HFFc6 (cell line): ENCODE data around the gene FAM118B. TPM values are rescaled to one million over a fixed set of nuclear protein-coding genes. Genes with fewer than 3 reads are reported as not detected.

Experiments
- DNase-seq: peaks from one replicate; pipeline ENCODE4 v3.0.0-alpha.2; 2018
- H3K27ac Mint-ChIP-seq: 2 replicates; pipeline ENCODE4 v1.8.0; 2020; ENCODE audit warnings: mild to moderate bottlenecking, mixed read lengths
- H3K27me3 Mint-ChIP-seq: 2 replicates; pipeline ENCODE4 v1.8.0; 2021; ENCODE audit warnings: mild to moderate bottlenecking, moderate library complexity, mixed read lengths; ENCODE audit not compliant: insufficient read depth
- H3K36me3 Mint-ChIP-seq: 2 replicates; pipeline ENCODE4 v1.8.0; 2021; ENCODE audit warnings: low read depth, mixed read lengths
- H3K4me1 Mint-ChIP-seq: 2 replicates; pipeline ENCODE4 v1.8.0; 2020; ENCODE audit warnings: low read depth, mixed read lengths
- H3K4me3 Mint-ChIP-seq: 2 replicates; pipeline ENCODE4 v1.8.0; 2020; ENCODE audit warnings: mild to moderate bottlenecking, moderate library complexity, mixed read lengths
- H3K9me3 Mint-ChIP-seq: 2 replicates; pipeline ENCODE4 v1.8.0; 2020; ENCODE audit warnings: mild to moderate bottlenecking, mixed read lengths
- total RNA-seq, 6 experiments: library from RNA; stranded (reverse); fragmentation: NEBNext Ultra II Directional; extraction: Animal tissue kit (Norgen Biotek cat#: 25700); gene quantifications; 2 replicates in 1 of 6; 3 replicates in 5 of 6; pipeline ENCODE4 v1.2.3, GENCODE V29; 2021
- TF ChIP-seq, protein P1 (sequence below): fragments of 200-600 bp; sonication (generic); IDR thresholded peaks from 2 replicates; pipeline ENCODE4 v1.5.0; 2021; ENCODE audit warnings: antibody characterized with exemption, mild to moderate bottlenecking

The FAM118B gene
- total RNA-seq, 6 experiments from 2014 or later, result 16.4 to 19.6 (median 17.8) TPM

DNA sequence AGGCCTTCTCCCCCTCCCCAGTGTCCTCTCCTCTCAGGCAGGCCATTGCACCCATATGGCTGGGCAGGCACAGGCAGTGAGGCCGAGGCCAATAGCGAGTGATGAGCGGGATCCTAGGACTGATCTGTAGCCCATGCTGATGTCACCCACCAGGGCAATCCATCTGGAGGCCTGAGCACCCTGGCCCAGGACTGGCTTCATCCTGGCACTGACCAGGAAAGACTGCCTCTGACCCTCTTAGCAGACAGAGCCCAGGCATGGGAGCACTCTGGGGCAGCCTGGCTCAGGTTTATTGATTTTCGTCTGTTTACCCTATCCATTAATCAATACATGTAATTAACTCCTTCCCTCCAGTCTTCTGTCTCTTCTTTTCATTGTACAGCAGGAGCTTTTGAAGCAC lies 66.2 kb downstream of the FAM118B start:
- H3K27ac Mint-ChIP-seq, result no peak overlapping the region
- no peak overlapping the region for H3K4me3 Mint-ChIP-seq

GRCh38 chr11:126279191-126279590 lies 67.6 kb downstream of the FAM118B start:
- H3K4me3 Mint-ChIP-seq, result no peak overlapping the region
- H3K27ac Mint-ChIP-seq, result no peak overlapping the region
- H3K27me3 Mint-ChIP-seq, result no peaks in the 10 kb centered on the region; the same call in 1 of the 2 replicates
- DNase-seq, result no peak
- peaks cover 23% of the 10 kb centered on the region for H3K36me3 Mint-ChIP-seq
- H3K4me1 Mint-ChIP-seq, result peaks cover 21% of the 10 kb centered on the region
- H3K9me3 Mint-ChIP-seq, result no peaks in the 10 kb centered on the region
- TF ChIP-seq, protein P1, sequence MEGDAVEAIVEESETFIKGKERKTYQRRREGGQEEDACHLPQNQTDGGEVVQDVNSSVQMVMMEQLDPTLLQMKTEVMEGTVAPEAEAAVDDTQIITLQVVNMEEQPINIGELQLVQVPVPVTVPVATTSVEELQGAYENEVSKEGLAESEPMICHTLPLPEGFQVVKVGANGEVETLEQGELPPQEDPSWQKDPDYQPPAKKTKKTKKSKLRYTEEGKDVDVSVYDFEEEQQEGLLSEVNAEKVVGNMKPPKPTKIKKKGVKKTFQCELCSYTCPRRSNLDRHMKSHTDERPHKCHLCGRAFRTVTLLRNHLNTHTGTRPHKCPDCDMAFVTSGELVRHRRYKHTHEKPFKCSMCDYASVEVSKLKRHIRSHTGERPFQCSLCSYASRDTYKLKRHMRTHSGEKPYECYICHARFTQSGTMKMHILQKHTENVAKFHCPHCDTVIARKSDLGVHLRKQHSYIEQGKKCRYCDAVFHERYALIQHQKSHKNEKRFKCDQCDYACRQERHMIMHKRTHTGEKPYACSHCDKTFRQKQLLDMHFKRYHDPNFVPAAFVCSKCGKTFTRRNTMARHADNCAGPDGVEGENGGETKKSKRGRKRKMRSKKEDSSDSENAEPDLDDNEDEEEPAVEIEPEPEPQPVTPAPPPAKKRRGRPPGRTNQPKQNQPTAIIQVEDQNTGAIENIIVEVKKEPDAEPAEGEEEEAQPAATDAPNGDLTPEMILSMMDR, result no peak

More for the DNA sequence above, 66.2 kb downstream of the FAM118B start:
- no peaks in the 10 kb centered on the region; the same call in 1 of the 2 replicates for H3K27me3 Mint-ChIP-seq
- TF ChIP-seq, protein P1, result no peak
- H3K9me3 Mint-ChIP-seq, result no peaks in the 10 kb centered on the region
- no peak for DNase-seq
- H3K36me3 Mint-ChIP-seq, result peaks cover 33% of the 10 kb centered on the region
- H3K4me1 Mint-ChIP-seq, result peaks cover 14% of the 10 kb centered on the region

- Mint-ChIP-seq H3K9me3 (no peaks in the 10 kb centered on the region), H3K36me3 (peaks cover 14% of the 10 kb centered on the region), H3K27me3 (no peaks in the 10 kb centered on the region; the same call in 1 of the 2 replicates), H3K4me3 (no peak overlapping the region), H3K27ac (no peak overlapping the region), H3K4me1 (peaks cover 31% of the 10 kb centered on the region)
- TF ChIP-seq, protein P1, result no peak
- no peak for DNase-seq
These were observed 69.0 kb downstream of the FAM118B start for GRCh38 chr11:126280595-126280994.

DNA sequence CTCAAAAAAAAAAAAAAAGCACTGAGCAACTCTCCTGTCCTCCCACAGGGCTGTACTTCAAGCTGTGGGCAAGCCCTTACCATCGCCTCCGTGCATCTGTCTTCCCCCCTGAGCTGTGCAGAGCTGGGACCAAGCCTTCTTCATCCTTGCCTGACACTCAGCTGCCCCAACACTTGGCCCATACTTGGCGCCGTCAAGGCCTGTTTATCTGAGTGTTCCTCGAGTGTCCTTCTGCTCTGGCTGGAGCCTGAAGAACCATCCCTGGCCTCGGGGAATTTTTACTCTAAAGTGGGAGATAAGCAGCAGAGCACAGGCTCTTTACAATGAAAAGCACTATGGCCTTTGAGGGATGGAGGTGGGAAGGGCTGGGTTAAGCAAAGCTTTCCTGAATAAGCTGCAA lies 69.7 kb downstream of the FAM118B start:
- Mint-ChIP-seq H3K27ac (peak overlapping the region; percentile 45; the same call in 1 of the 2 replicates), H3K4me1 (peaks cover 31% of the 10 kb centered on the region), H3K4me3 (peak overlapping the region; percentile 16; the same call in 1 of the 2 replicates), H3K36me3 (peaks cover 8% of the 10 kb centered on the region), H3K27me3 (no peaks in the 10 kb centered on the region; the same call in 1 of the 2 replicates), H3K9me3 (no peaks in the 10 kb centered on the region)
- TF ChIP-seq, protein P1, result no peak
- no peak for DNase-seq

DNA sequence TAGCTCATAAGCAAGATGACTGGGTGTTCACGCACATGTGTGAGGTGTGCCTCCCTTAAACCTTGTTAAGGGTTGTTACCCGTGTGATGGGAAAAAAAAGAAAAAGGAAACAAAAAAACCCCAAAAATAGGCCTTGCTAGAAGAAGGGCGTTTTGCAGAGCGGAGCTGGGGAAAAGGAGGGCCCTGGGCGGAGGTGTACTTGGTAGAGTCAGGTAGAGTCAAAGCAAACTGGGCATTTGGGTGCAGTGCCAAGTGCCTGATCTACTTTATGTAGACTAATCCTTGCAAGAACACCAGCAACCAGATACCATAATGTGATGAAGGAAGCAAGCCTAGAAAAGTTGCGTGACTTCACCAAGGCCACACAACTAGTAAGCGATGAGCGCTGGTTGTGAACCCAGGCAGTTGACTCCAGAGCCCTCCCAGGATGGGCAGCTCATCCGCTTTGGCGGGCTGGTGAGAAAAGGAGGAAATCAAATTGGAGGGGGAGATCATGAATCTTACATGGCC lies 70.1 kb downstream of the FAM118B start:
- Mint-ChIP-seq H3K4me3 (peak overlapping the region; percentile 90), H3K27me3 (no peaks in the 10 kb centered on the region; the same call in 1 of the 2 replicates), H3K27ac (peak overlapping the region; percentile 45; the same call in 1 of the 2 replicates), H3K36me3 (peaks cover 8% of the 10 kb centered on the region), H3K9me3 (no peaks in the 10 kb centered on the region), H3K4me1 (peaks cover 31% of the 10 kb centered on the region)
- TF ChIP-seq, protein P1, result no peak
- DNase-seq, result no peak
